Measurements from ENCODE around the gene TMEM132D. TPM values are rescaled to one million over a fixed set of nuclear protein-coding genes. Genes with fewer than 3 reads are reported as not detected.

The TMEM132D gene
- total RNA-seq, 4 donors from 2014 or later, result 0.35 TPM; not detected in 3

GRCh38 chr12:129428240-129428936, 475.4 kb downstream of the TMEM132D start:
- Histone ChIP-seq H3K27ac (no peak overlapping the region), H3K4me1 (no peaks in the 10 kb centered on the region), H3K36me3 (no peaks in the 10 kb centered on the region), H3K9me3 (no peaks in the 10 kb centered on the region), H3K4me3 (no peak overlapping the region), H3K27me3 (no peaks in the 10 kb centered on the region)
- no peak for DNase-seq
- no peak for TF ChIP-seq POLR2A (IDR thresholded peaks at IDR 0.05)
- TF ChIP-seq, protein P1, sequence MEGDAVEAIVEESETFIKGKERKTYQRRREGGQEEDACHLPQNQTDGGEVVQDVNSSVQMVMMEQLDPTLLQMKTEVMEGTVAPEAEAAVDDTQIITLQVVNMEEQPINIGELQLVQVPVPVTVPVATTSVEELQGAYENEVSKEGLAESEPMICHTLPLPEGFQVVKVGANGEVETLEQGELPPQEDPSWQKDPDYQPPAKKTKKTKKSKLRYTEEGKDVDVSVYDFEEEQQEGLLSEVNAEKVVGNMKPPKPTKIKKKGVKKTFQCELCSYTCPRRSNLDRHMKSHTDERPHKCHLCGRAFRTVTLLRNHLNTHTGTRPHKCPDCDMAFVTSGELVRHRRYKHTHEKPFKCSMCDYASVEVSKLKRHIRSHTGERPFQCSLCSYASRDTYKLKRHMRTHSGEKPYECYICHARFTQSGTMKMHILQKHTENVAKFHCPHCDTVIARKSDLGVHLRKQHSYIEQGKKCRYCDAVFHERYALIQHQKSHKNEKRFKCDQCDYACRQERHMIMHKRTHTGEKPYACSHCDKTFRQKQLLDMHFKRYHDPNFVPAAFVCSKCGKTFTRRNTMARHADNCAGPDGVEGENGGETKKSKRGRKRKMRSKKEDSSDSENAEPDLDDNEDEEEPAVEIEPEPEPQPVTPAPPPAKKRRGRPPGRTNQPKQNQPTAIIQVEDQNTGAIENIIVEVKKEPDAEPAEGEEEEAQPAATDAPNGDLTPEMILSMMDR (IDR thresholded peaks at IDR 0.05), result no peak
- intact Hi-C loops (cut with DNase I; ENCODE audit: low total_unique reads), result no loop called here

- no peak overlapping the region for H3K27ac ChIP-seq
- H3K36me3 ChIP-seq, result no peaks in the 10 kb centered on the region
- no peak for DNase-seq
- H3K4me1 ChIP-seq, result no peaks in the 10 kb centered on the region
- H3K9me3 ChIP-seq, result no peaks in the 10 kb centered on the region
- intact Hi-C loops (cut with DNase I; ENCODE audit: low total_unique reads), result no loop called here
- no peak overlapping the region for H3K4me3 ChIP-seq
- TF ChIP-seq, protein P1 (IDR thresholded peaks at IDR 0.05), result no peak
- no peak for TF ChIP-seq POLR2A (IDR thresholded peaks at IDR 0.05)
- H3K27me3 ChIP-seq, result no peaks in the 10 kb centered on the region
Measured at GRCh38 chr12:129423041-129423580, 480.7 kb downstream of the TMEM132D start.

- no peak for TF ChIP-seq POLR2A (IDR thresholded peaks at IDR 0.05)
- TF ChIP-seq, protein P1 (IDR thresholded peaks at IDR 0.05), result no peak
- intact Hi-C loops (cut with DNase I; ENCODE audit: low total_unique reads), result no loop called here
- H3K9me3 ChIP-seq, result no peaks in the 10 kb centered on the region
- no peak overlapping the region for H3K4me3 ChIP-seq
- DNase-seq, result no peak
- no peaks in the 10 kb centered on the region for H3K27me3 ChIP-seq
- no peaks in the 10 kb centered on the region for H3K4me1 ChIP-seq
- H3K27ac ChIP-seq, result no peak overlapping the region
- H3K36me3 ChIP-seq, result no peaks in the 10 kb centered on the region
Measured at GRCh38 chr12:129413295-129413694, 490.5 kb downstream of the TMEM132D start.

DNA sequence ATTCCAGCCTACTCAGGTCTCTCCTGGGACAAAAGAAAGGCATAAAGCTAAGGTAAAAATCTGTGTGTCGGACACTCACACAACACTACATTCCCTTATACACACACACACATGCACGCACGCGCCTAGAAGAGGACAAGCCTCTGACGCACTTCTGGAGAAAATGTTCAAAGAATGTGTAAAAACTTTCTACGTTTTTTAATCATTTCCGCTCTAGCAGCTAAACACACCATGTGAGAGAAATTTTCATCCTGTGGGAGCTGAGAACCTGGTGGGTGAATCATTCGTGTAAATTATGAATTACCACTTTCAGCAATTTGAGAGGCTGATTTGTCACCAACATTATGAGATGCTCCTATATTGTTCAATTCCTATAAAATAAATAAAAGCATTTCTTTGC, 494.5 kb downstream of the TMEM132D start:
- Histone ChIP-seq H3K9me3 (no peaks in the 10 kb centered on the region), H3K36me3 (no peaks in the 10 kb centered on the region), H3K4me3 (no peak overlapping the region), H3K27me3 (no peaks in the 10 kb centered on the region), H3K4me1 (no peaks in the 10 kb centered on the region), H3K27ac (no peak overlapping the region)
- intact Hi-C loops (cut with DNase I; ENCODE audit: low total_unique reads), result no loop called here
- TF ChIP-seq, protein P1 (IDR thresholded peaks at IDR 0.05), result no peak
- TF ChIP-seq POLR2A (IDR thresholded peaks at IDR 0.05), result no peak
- DNase-seq, result no peak

DNA sequence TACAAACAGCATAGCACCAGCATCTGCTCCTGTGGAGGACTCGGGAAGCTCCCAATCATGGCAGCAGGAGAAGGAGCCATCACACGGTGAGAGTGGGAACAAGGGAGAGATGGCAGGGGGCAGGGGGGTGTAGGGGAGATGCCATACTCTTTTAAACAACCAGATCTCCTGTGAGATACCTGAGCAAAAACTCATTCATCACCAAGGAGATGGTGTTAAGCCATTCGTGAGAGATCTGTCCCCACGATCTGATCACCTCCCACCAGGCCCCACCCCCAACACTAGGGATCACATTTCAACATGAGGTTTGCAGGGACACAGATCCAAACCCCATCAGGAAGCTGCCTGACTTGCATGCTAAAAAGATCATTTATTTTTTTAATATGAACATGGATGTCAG, 499.3 kb downstream of the TMEM132D start:
- no peaks in the 10 kb centered on the region for H3K9me3 ChIP-seq
- no peak overlapping the region for H3K4me3 ChIP-seq
- intact Hi-C loops (cut with DNase I; ENCODE audit: low total_unique reads), result no loop called here
- TF ChIP-seq POLR2A (IDR thresholded peaks at IDR 0.05), result no peak
- TF ChIP-seq, protein P1 (IDR thresholded peaks at IDR 0.05), result no peak
- no peaks in the 10 kb centered on the region for H3K4me1 ChIP-seq
- H3K27me3 ChIP-seq, result no peaks in the 10 kb centered on the region
- H3K36me3 ChIP-seq, result no peaks in the 10 kb centered on the region
- DNase-seq, result no peak
- no peak overlapping the region for H3K27ac ChIP-seq
